Activated naive CD4-positive, alpha-beta T cell treated with anti-CD3 and anti-CD28 coated beads, Interleukin-2, amount 50 U/mL, for 72 hours (primary cell): Measurements from ENCODE around the gene GSG1L2. TPM values are rescaled to one million over a fixed set of nuclear protein-coding genes. Genes with fewer than 3 reads are reported as not detected.

ENCODE experiments used
- ATAC-seq, 2 donors: fragments of 150-1000 bp; cut with Tn5 transposase; 2 replicates each; pipeline ENCODE4 v1.10.0; 2021; ENCODE audit warnings: mild to moderate bottlenecking in 2 of 2, moderate library complexity in 2 of 2
- DNase-seq, 2 donors: peaks; one replicate each; pipeline ENCODE4 v3.0.0; 2021 to 2022; ENCODE audit warnings: low spot score in 2 of 2
- H3K27ac Mint-ChIP-seq, 2 donors: one replicate each; pipeline ENCODE4 v1.8.0; 2022; ENCODE audit warnings: mild to moderate bottlenecking in 2 of 2, mixed read lengths in 2 of 2
- H3K36me3 Mint-ChIP-seq, 2 donors: one replicate each; pipeline ENCODE4 v1.8.0; 2022; ENCODE audit warnings: mixed read lengths in 2 of 2
- H3K9me3 Mint-ChIP-seq, 2 donors: one replicate each; pipeline ENCODE4 v1.8.0; 2022; ENCODE audit warnings: mixed read lengths in 2 of 2
- total RNA-seq, 2 donors: library from RNA; stranded (reverse); gene quantifications; one replicate each; pipeline ENCODE4 v1.2.3, GENCODE V29; 2022

Gene GSG1L2
- not detected for total RNA-seq

DNA sequence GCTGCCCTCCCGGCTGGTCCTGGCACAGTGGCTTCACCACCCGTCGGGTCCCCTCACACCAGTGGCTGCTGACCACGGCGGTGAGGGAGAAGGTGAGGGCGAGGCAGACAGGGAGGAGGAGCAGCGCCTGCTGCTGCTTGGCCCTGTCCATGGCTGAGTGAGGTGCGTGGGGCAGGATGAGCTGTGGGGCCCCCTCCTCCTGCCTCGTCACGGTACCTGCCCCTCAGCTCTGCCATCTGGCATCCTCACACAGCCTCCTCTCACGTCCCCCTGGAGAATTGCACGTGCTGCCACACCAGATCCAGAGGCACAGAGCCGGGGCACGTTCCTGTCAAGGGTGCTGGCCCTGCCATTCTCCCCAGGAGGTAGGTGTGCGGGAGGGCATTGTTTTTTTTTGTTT, at the start of gene GSG1L2:
GSG1L2 (minus strand) TSS at position 159 of the 400 bp plus-strand sequence; CDS start at position 151, 8 bp downstream.
- peaks cover 0 to 5% of the 10 kb centered on the region in 2 donors for H3K9me3 Mint-ChIP-seq

DNA sequence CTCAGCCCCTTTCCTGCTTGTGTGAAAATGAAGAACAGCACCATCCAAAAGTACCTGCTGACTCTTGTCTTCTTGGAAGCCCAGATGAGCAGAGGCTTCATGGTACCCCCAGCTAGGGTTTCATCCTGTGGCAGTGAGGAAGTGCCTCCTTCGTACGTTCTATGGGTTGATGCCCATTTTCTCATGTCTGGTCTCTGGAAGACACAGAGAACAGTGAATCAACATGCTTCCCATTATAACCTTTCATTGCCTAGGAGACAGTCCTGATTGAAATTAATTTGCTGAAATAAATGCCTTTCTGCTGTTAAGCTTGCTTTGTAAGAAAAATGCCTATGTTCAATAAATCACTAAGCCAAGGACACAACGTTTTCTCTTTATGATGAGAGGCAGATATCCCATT, 46.7 kb upstream of the GSG1L2 start:
- no peak for ATAC-seq
- Mint-ChIP-seq H3K9me3 (peaks cover 8 to 11% of the 10 kb centered on the region in 2 donors), H3K27ac (no peak overlapping the region), H3K36me3 (peaks cover 0 to 8% of the 10 kb centered on the region in 2 donors)
- DNase-seq: no peak

More for the DNA sequence above, at the start of gene GSG1L2:
- ATAC-seq (no peak), DNase-seq (no peak)
- Mint-ChIP-seq H3K27ac (no peak within 1 kb of the TSS), H3K36me3 (peaks cover 0 to 5% of the 10 kb centered on the region in 2 donors)

DNA sequence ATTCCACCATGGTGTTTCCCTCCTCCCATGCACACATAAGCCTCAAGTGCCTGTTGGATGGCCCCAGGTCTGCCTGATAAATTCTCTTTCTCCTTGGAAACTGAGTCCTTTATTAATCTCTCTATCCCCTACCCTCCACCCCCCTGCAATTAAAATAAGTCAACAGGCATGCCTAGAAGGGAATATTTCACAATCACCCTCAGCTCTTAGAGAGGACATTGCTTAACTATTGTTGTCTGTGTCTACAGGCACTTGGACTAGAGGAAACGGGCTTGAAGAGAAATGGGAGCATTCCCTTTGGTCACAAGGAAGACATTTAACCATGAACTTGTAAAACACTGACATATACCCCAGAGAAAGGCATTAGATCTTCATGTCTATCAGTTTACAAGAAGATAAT, 43.7 kb upstream of the GSG1L2 start:
- DNase-seq (no peak), ATAC-seq (no peak)
- peaks cover 10 to 21% of the 10 kb centered on the region in 2 donors for H3K9me3 Mint-ChIP-seq
- H3K27ac Mint-ChIP-seq: no peak overlapping the region
- peaks cover 0 to 11% of the 10 kb centered on the region in 2 donors for H3K36me3 Mint-ChIP-seq

DNA sequence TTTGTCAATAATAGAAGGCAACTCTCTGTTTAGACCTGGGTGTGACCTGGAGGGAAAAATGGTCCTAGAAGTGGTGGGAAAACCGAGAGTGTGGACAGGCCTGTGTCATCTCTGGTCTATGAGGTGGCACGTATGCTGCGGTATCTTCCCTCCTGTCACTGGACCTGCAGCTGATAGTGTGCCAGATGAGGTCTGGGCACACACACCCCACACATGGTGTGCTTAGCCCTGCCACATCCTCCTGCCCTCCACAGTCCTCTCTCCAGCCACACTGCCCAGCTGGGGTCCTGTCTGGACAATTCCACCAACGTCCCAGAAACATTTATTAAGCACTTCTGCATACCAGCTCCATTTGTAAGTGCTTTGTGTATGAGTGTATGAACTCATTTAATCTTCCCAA, 41.1 kb upstream of the GSG1L2 start:
- H3K27ac Mint-ChIP-seq: no peak overlapping the region
- H3K9me3 Mint-ChIP-seq: peaks cover 14 to 21% of the 10 kb centered on the region in 2 donors
- H3K36me3 Mint-ChIP-seq: peaks cover 0 to 11% of the 10 kb centered on the region in 2 donors
- DNase-seq: no peak
- ATAC-seq: no peak

DNA sequence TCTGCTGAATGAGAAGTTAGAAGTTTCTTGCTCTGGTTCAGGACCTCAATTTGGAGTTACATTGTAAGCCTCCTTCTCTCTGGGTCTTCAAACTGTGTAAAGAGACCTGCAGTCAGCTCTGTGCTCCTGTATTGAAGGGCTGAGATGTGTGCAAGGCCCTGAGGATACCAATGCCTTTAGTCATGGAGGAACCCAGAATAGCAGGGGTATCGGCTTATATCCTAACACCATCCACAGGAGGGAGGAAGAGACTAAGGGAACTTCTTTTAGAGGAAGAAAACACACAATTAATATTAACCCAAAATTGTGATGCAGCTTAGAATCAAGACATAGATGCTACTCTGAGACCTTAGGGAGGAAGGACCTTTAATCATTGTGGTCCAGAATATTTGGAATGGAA, 40.3 kb upstream of the GSG1L2 start:
- ATAC-seq (no peak), DNase-seq (no peak)
- no peak overlapping the region for H3K27ac Mint-ChIP-seq
- peaks cover 14 to 21% of the 10 kb centered on the region in 2 donors for H3K9me3 Mint-ChIP-seq
- H3K36me3 Mint-ChIP-seq: peaks cover 0 to 11% of the 10 kb centered on the region in 2 donors

DNA sequence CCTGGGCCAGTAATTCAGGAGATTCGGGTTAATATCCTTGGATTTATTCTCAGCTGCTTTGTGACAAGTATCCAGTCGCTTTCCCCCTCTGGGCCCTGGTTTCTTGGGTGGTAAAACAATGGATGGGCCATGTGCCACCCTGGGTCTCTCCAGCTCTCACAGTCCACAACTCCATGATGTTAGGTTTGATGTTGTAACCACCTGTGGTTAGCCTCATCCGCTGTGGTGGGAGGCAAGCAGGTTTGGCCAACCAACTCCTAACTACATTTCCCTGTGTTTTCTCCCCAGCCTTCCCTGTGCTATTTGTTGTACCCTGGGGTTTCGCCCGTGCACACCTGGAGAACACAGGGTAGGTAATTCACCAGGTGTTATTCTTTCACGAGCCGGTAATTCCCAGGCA, 39.0 kb upstream of the GSG1L2 start:
- ATAC-seq (no peak), DNase-seq (no peak)
- no peak overlapping the region for H3K27ac Mint-ChIP-seq
- H3K36me3 Mint-ChIP-seq: peaks cover 0 to 11% of the 10 kb centered on the region in 2 donors
- H3K9me3 Mint-ChIP-seq: peaks cover 14 to 21% of the 10 kb centered on the region in 2 donors

DNA sequence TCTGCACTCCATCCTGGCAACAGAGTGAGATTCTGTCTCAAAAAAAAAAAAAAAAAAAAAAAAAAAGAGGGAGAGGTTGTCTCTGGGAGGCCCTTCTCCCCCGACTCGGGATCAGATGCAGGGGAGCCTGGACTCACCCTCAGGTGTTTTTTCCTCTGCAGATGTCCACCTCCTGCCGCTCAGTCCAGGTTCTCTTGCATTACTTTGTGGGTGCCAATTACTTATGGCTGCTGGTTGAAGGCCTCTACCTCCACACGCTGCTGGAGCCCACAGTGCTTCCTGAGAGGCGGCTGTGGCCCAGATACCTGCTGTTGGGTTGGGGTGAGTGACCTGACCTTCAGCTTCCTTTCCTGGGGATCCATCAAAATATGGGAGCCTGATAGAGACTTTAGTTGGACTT, 37.9 kb upstream of the GSG1L2 start:
- ATAC-seq (no peak), DNase-seq (no peak)
- Mint-ChIP-seq H3K27ac (no peak overlapping the region), H3K36me3 (peaks cover 0 to 6% of the 10 kb centered on the region in 2 donors), H3K9me3 (peaks cover 8 to 13% of the 10 kb centered on the region in 2 donors)

DNA sequence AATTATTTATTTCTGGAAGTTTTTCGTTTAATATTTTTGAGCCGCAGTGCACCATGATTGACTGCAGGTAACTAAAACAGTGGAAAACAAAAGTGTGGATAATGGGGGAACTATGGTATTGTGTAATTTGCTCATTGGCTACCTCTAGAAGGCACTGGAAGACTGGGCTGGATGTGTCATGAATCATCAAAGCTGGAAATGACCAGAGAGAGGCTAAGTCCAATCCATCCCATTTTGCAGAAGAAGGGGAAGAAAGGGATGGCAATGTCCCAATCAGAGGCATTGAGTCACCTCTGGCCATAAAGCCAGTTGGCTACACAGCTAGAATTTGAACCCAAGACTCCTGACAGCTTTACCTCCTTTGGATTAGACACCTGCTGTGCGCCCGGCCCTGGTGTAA, 33.2 kb upstream of the GSG1L2 start:
- H3K36me3 Mint-ChIP-seq: peaks cover 0 to 7% of the 10 kb centered on the region in 2 donors
- no peak for DNase-seq
- H3K9me3 Mint-ChIP-seq: peaks cover 0 to 4% of the 10 kb centered on the region in 2 donors
- no peak overlapping the region for H3K27ac Mint-ChIP-seq
- no peak for ATAC-seq

DNA sequence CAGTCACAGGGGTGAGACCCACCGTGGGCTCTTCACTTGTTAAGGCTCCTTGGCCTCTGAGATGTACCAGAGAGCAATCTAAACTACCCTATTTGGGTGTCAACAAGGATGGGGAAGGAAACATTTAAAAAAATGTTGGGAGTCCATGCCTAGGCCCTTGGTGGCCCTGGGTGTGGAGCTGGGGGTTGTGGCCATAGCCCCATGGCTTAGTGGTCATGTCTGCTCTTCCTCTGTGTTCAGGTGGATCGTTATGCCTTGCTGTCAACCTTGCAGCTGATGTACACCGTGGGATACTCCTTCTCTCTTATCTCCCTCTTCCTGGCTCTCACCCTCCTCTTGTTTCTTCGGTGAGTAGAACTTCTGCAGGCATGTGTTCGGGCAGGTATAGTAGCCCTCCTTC, 32.4 kb upstream of the GSG1L2 start:
- H3K27ac Mint-ChIP-seq: no peak overlapping the region
- no peak for ATAC-seq
- DNase-seq: no peak
- H3K9me3 Mint-ChIP-seq: peaks cover 0 to 3% of the 10 kb centered on the region in 2 donors
- peaks cover 0 to 7% of the 10 kb centered on the region in 2 donors for H3K36me3 Mint-ChIP-seq

DNA sequence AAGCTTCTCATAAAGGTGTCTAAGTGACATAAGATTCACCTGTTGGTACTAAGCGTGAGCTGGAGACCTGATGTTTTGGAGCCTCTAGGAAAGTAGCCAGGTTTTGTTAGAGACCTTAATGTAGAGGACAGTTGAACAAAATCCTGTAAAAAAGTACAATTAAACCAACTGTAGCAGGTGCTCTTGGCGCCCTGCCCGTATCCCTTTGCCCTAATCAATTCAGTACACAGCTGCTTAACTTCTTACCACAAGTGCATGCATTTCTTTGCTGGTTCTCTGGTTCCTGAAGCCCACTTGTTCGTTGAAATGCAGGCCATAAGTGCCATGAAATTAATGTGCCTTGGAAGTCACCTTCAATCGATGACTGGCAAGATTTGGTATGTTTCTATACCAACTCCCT, 28.3 kb upstream of the GSG1L2 start:
- ATAC-seq: no peak
- peaks cover 0 to 7% of the 10 kb centered on the region in 2 donors for H3K36me3 Mint-ChIP-seq
- H3K27ac Mint-ChIP-seq: no peak overlapping the region
- no peak for DNase-seq
- H3K9me3 Mint-ChIP-seq: no peaks in the 10 kb centered on the region

DNA sequence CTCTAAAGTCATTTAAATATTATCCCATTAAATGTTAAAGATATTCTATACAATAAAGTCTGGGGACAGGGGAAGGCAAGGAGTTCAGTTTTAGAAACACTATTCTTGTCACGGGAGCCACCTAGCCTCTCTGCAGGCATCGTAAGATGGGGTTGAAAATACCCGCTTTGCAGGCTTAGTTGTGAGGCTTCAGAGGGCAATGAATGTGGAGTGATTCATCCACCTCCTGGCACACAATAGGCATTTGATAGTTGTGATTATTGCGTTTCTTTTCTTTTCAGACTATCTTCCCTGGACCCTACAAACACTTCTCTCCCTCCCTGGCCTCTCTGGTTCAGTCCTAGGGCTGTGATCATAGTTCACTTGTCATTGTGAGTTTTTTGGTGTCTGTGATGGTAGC, 23.4 kb upstream of the GSG1L2 start:
- H3K9me3 Mint-ChIP-seq: no peaks in the 10 kb centered on the region
- ATAC-seq (no peak), DNase-seq (no peak)
- no peak overlapping the region for H3K27ac Mint-ChIP-seq
- H3K36me3 Mint-ChIP-seq: no peaks in the 10 kb centered on the region

DNA sequence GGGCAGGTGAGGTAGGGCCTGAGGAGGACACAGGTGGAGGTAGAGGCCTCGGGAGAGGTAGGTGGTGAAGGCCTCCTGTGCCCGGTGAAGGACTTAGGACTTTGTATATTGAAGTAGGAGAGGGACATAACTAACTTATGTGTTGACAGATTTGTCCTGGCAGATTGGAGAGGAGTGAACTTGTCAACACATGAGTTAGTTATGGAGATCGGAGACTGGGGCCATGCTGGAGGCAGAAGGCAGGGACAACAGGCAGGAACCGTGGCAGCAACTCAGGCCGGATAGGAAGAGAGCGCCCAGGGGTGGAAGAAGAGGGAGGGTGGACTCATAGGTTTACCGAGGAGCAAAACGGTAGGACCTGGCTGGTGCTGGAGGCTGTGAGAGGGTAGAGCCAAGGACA, 22.3 kb upstream of the GSG1L2 start:
- Mint-ChIP-seq H3K36me3 (no peaks in the 10 kb centered on the region), H3K27ac (no peak overlapping the region), H3K9me3 (no peaks in the 10 kb centered on the region)
- no peak for ATAC-seq
- no peak for DNase-seq

DNA sequence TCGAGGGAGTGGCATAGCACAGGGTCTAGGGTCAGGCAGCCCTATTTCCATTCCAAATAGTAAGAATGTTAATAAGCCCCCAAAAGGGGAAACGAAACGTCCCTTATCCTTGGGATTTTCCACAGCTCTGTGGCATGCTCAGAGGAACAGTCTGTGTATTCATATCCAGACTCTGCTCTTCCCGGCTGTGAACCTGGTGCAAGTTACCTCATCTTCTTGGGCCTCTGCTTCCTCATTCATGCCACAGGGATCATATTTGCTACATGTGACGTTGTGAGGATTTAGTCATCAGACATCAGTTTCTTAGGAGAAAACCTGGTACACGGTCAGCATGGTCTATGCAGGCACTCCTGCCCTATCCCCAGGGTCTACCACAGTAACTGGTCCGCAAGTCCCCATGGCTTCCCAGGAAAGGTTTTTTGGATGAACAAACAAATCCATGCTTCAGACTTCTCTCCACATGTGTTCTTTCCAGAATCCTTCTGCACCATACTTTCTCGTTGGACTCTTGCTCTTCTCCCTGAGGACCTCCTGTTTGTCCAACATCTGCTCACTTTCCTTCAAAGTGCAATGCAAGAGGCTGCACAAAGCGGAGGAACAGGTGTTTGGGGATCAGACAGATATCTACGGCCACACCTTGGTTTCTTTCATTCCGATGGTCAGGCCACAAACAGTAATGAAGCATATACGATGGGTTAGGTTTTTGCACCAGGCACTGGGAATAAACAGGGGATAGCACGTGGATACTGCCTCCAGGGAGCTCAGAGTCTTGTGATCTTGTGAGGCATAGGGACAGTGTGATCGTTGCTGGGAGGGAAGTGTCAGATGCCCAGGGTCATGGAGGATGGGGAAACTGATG, 21.5 kb upstream of the GSG1L2 start:
- H3K9me3 Mint-ChIP-seq: no peaks in the 10 kb centered on the region
- ATAC-seq (no peak), DNase-seq (no peak)
- no peaks in the 10 kb centered on the region for H3K36me3 Mint-ChIP-seq
- H3K27ac Mint-ChIP-seq: no peak overlapping the region

DNA sequence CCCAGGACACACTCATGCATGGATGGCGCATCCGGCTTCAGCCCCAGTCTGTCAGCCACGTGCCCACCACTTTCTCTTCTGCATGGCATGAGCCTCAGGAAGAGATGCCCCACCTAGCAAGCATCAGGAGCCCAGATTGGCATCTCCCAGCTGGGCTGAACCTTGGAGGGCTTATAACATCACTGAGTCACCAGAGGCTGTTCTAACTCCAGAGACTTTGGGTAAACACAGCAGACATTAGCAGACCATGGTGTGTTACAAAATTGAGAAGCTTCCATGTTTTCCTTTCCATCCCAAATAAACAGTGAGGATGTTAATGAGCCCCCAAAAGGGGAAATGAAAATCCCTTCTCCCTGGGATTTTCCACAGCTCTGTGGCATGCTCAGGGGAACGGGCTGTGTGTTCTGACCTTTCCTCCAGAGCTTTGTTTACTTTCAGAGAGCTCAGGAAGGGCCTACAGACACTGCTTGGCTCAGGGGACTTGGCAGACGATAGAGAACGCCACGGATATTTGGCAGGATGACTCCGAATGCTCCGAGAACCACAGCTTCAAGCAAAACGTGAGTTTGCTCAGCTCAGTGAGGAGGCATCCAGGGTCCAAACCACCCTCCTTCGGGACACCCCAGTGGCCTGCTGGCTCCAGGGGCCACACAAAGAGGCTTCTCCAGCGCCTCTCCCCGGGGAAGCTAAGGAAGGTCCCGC, 20.3 kb upstream of the GSG1L2 start:
- DNase-seq (no peak), ATAC-seq (no peak)
- no peaks in the 10 kb centered on the region for H3K36me3 Mint-ChIP-seq
- H3K9me3 Mint-ChIP-seq: no peaks in the 10 kb centered on the region
- H3K27ac Mint-ChIP-seq: no peak overlapping the region

DNA sequence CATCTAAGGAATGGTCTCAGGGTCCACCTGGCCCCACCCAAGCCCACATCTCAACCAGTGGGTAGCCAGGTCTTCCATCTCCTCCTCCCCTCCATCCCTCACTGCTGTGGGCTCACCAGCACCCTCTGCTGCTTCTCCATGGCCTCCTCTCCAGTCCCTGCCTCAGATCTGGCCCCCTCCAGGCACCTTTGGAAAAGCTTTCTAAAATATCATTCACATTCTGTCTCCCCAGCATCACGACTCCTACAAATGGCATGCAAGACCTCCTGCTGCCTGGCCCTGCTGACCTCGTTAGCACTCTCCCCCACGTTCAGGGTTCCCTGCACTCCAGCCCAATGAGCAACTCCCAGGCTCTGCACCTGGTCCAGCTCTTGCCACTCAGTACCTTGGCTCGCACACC, 17.6 kb upstream of the GSG1L2 start:
- DNase-seq (no peak), ATAC-seq (no peak)
- no peak overlapping the region for H3K27ac Mint-ChIP-seq
- H3K36me3 Mint-ChIP-seq: no peaks in the 10 kb centered on the region
- no peaks in the 10 kb centered on the region for H3K9me3 Mint-ChIP-seq

DNA sequence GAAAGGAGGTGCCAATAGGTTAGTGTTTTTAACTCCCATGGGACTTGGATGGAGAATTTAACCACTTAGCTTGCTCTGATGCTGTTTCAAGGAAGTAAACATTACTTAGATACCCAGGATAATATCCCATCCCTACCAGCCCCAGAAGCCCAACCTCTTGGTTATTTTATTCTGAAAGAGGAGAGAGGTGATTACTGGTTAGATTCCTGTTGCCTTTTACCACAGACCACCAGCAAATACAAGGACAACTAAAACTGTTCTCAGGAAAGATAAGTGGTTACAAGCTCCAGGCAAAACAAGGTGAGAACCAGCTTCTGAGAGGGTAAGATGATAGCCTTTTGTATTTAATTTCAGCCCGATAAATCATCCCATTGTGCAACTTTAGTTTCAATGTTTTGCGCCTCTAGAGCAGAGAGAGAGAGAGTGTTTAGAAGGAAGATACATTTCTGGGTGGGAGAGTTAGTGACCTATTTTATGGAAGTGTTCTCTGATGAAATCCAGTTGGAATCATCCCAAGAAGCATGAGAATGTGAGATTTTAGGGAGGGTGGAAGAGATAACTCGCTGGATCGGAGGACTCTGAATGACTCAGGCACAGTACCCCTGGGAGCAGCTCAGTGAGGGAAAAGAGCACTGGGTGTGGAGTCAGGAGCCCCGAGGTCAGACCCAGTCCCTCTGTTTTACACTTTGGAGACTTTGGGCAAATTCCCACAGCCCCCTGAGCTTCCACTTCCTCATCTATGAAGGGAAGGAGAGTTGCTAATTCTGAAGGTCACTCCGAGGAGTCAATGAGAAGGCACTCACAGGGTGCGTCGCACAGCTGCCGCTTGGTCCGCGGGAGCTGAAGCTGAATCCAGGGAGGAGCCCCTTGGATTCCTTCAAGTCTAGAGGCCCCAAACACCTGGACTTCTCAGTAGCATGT, 15.9 kb upstream of the GSG1L2 start:
- no peak for ATAC-seq
- H3K9me3 Mint-ChIP-seq: no peaks in the 10 kb centered on the region

DNA sequence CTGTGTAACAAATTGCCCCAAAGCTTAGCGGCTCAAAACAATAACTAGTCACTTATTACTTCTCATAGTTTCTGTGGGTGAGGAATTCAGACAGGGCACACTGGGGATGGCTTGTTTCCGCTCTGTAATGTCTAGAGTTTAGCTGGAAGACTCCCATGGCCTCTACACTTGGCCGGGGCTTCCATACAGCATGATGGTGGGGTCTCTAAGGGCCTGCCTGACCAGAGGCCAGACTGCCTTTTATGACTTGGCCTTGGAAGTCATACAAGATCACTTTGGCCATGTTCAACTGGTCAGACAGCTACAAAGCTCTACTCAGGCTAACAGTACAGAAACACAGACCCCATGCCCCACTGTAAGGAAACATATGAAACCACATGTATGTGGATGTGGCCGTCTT, 12.0 kb upstream of the GSG1L2 start:
- ATAC-seq (no peak), DNase-seq (no peak)
- no peak overlapping the region for H3K27ac Mint-ChIP-seq
- no peaks in the 10 kb centered on the region for H3K9me3 Mint-ChIP-seq
- no peaks in the 10 kb centered on the region for H3K36me3 Mint-ChIP-seq

More for the DNA sequence above, 15.9 kb upstream of the GSG1L2 start:
- no peak for DNase-seq
- Mint-ChIP-seq H3K36me3 (no peaks in the 10 kb centered on the region), H3K27ac (no peak overlapping the region)
